LNCaP clone FGC (cell line): Measurements from ENCODE around the gene CFAP54.
"Not testable (repeated sequence)": the region's sequence is repeated elsewhere in the genome, so short reads cannot be mapped to it uniquely, and the experiment has no call there.

Experiments used
- DNase-seq: peaks from one replicate; pipeline ENCODE4 v3.0.0-alpha.2; 2011; ENCODE audit warnings: low read depth
- H3K4me3 ChIP-seq: 2 replicates; pipeline ENCODE4 v1.5.1; 2011; ENCODE audit warnings: mild to moderate bottlenecking, low read depth, low read length, control low read depth
- CTCF ChIP-seq: IDR thresholded peaks from 2 replicates; pipeline ENCODE4 v1.5.1; 2012; ENCODE audit warnings: mild to moderate bottlenecking; ENCODE audit not compliant: control insufficient read depth, insufficient read depth; ENCODE audit errors: extremely low read depth

Gene CFAP54

GRCh38 chr12:96447256-96447655 is 42.1 kb upstream of the CFAP54 start:
- DNase-seq = no peak
- TF ChIP-seq CTCF = no peak
- H3K4me3 ChIP-seq = no peak overlapping the region

DNA sequence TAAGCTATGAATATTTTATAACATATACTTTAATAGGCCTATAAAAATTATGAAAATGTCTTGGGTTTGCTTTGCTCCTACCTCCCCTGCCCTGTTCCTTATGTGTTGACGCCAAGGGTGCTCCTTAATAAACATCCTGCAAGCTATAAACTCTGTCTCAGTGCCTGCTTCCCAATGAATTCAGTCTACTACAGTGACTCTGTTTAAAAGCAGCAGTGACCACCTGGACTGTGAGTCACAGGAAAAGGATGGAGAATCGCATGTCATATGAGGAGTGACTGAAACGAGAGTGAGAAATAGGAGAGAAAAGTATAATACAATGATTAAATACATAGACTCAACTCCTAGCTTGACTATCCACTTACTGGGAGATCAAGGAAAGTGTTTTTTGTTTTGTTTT is 41.1 kb upstream of the CFAP54 start:
- peak; percentile 94 for DNase-seq
- H3K4me3 ChIP-seq = no peak overlapping the region
- no peak for TF ChIP-seq CTCF

DNA sequence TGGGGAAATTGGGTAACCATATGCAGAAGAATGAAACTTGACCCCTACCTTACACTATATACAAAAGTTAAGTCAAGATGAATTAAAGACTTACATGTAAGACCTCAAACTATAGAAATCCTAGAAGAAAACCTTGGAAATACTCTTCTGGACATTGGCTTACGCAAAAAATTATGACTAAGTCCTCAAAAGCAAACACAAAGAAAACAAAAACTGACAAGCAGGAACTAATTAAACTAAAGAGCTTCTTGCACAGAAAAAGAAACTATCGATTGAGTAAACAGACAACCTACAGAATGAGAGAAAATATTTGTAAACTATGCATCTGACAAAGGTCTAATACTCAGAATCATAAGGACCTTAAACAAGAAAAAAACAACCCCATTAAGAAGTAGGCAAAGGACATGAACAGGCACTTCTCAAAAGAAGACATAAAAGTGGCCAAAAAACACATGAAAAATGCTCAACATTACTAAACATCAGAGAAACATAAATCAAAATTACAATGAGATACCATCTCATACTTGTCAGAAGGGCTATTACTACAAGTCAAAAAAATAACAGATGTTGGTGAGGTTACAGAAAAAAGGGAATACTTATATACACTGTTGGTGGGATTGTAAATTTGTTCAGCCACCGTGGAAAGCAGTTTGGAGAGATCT is 37.0 kb upstream of the CFAP54 start:
- no peak for DNase-seq
- no peak for TF ChIP-seq CTCF
- H3K4me3 ChIP-seq = no peak overlapping the region

DNA sequence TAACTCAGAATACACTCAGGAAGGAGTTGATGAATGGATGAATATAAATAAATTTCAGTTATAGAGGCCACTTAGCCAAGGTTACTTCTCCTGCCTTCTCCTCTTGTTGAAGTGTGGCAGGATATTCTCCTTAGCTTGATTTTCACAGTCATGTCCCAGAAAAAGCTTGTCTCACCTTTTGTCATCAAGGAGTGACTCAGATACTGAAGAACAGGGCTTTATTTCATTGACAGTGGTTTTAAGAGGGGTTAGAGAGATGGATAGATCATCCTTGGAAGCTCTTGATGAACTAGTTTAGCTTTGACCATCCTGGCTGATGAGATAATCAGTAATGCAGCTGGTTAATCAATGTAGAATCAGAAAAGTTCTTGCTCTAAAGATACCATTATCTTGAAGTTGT is 35.0 kb upstream of the CFAP54 start:
- no peak for TF ChIP-seq CTCF
- H3K4me3 ChIP-seq = no peak overlapping the region
- DNase-seq = no peak

GRCh38 chr12:96456265-96456974 is 33.0 kb upstream of the CFAP54 start:
- no peak for DNase-seq
- no peak for TF ChIP-seq CTCF
- H3K4me3 ChIP-seq = no peak overlapping the region

DNA sequence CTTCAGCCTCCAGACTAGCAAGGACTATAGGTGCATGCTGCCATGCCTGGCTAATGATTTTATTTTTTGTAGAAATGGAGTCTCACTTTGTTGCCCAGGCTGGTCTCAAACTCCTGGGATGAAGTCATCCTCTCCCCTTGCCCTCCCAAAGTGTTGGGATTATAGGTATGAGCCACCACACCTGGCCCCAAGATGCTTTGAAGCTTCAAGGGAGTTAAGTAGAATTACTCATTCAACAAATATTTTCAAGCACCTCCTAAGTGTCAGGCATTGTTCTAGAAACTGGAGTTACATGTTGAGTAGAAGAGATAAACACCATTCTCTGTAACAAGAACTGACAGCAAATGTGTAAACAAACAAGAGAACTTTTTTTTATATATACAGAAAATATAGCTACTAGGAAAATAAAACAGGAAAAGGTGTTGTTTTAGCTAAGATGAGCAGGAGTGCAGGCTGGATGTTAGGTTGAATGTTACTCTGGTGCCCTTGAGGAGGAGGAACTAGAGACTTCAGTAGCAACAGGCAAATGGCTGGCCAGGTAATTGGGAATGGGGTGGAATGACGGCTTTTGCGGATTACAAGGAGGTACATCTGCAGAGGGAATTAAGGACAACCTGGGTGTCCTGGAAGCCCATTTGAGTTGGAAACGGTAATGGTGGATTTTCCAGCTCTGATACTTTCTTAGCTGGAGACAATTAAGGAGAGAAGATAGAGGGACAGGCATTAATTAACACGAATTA is 32.0 kb upstream of the CFAP54 start:
- H3K4me3 ChIP-seq = no peak overlapping the region
- no peak for TF ChIP-seq CTCF
- no peak for DNase-seq

- not testable (repeated sequence) for H3K4me3 ChIP-seq, DNase-seq
Observed at GRCh38 chr12:96459281-96459680, 30.1 kb upstream of the CFAP54 start.
